Anterior cingulate cortex (tissue), 58 donors: Measurements from ENCODE around the gene PAX6.

Experiments
- DNase-seq, 58 donors: peaks; one replicate each; lab custom pipeline; 2025; lab: John Stamatoyannopoulos, UW

The PAX6 gene

GRCh38 chr11:31809857-31810778 lies 1.0 kb downstream of the PAX6 start:
- DNase-seq: no peak

- no peak for DNase-seq
These were observed 1.6 kb downstream of the PAX6 start for GRCh38 chr11:31809541-31809856.

- DNase-seq: no peak
These were observed 2.2 kb downstream of the PAX6 start for GRCh38 chr11:31808721-31809540.

- no peak for DNase-seq
These were observed 3.1 kb downstream of the PAX6 start for GRCh38 chr11:31807799-31808667.

- DNase-seq: no peak
These were observed 4.0 kb downstream of the PAX6 start for GRCh38 chr11:31806928-31807798.

GRCh38 chr11:31806186-31806927 lies 4.8 kb downstream of the PAX6 start:
- no peak for DNase-seq

- DNase-seq: peak in 5 of 58 donors; percentile 21 to 47 (median 30)
These were observed 5.4 kb downstream of the PAX6 start for GRCh38 chr11:31805629-31806185.

GRCh38 chr11:31805037-31805628 lies 6.0 kb downstream of the PAX6 start:
- no peak for DNase-seq

- DNase-seq: no peak
These were observed 6.6 kb downstream of the PAX6 start for GRCh38 chr11:31804312-31805036.

- DNase-seq: no peak
These were observed 7.3 kb downstream of the PAX6 start for GRCh38 chr11:31803813-31804311.

GRCh38 chr11:31802990-31803812 lies 7.9 kb downstream of the PAX6 start:
- DNase-seq: no peak

- DNase-seq: no peak
These were observed 8.5 kb downstream of the PAX6 start for GRCh38 chr11:31802609-31802989.

GRCh38 chr11:31802000-31802551 lies 9.0 kb downstream of the PAX6 start:
- no peak for DNase-seq

GRCh38 chr11:31801298-31801702 lies 9.8 kb downstream of the PAX6 start:
- no peak for DNase-seq

- no peak for DNase-seq
These were observed 10.5 kb downstream of the PAX6 start for GRCh38 chr11:31800398-31801265.
